Lower leg skin (tissue), 4 donors: ENCODE data around the gene MIS18A. TPM values are rescaled to one million over a fixed set of nuclear protein-coding genes. Genes with fewer than 3 reads are reported as not detected.

Experiments used
- DNase-seq, 2 donors: peaks; one replicate each; pipeline ENCODE4 v3.0.0-alpha.2; 2019; ENCODE audit warnings: low spot score in 2 of 2
- H3K4me3 ChIP-seq: fragments of 200-600 bp; sonication (generic); 2 replicates; pipeline ENCODE4 v1.5.1; 2017; ENCODE audit warnings: mild to moderate bottlenecking, low read depth; ENCODE audit not compliant: poor library complexity, severe bottlenecking
- CTCF ChIP-seq, 3 donors: fragments of 450-650 bp; IDR thresholded peaks; one replicate each; pipeline ENCODE4 v1.5.1; 2016; ENCODE audit warnings: antibody characterized with exemption in 3 of 3, mild to moderate bottlenecking in 3 of 3, moderate library complexity in 2 of 3
- POLR2A ChIP-seq, 2 donors: fragments of 450-650 bp; IDR thresholded peaks; one replicate each; pipeline ENCODE4 v1.6.1; 2016 to 2017; ENCODE audit warnings: antibody characterized with exemption in 2 of 2, mild to moderate bottlenecking in 1 of 2, moderate library complexity in 1 of 2
- WGBS, 2 donors: methylation state at CpG; one replicate each; pipeline ENCODE4 v1.1.5; 2018; 5-methylcytosine and 5-hydroxymethylcytosine counted together
- intact Hi-C: fragments of 100-400 bp; cut with DNase I; formaldehyde crosslinking; loops from one replicate; pipeline ENCODE4 v1.15.0; 2023; ENCODE audit warnings: low total_unique reads
- total RNA-seq, 4 donors: library from RNA; depleted of rRNA; stranded (reverse); fragments of >200 nt; gene quantifications; one replicate each; pipeline ENCODE4 v1.1.0, GENCODE V29; 2016

Gene MIS18A, protein sequence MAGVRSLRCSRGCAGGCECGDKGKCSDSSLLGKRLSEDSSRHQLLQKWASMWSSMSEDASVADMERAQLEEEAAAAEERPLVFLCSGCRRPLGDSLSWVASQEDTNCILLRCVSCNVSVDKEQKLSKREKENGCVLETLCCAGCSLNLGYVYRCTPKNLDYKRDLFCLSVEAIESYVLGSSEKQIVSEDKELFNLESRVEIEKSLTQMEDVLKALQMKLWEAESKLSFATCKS
- 1 to 10 TPM; 2.2 to 7.7 (median 3.9) TPM for total RNA-seq

DNA sequence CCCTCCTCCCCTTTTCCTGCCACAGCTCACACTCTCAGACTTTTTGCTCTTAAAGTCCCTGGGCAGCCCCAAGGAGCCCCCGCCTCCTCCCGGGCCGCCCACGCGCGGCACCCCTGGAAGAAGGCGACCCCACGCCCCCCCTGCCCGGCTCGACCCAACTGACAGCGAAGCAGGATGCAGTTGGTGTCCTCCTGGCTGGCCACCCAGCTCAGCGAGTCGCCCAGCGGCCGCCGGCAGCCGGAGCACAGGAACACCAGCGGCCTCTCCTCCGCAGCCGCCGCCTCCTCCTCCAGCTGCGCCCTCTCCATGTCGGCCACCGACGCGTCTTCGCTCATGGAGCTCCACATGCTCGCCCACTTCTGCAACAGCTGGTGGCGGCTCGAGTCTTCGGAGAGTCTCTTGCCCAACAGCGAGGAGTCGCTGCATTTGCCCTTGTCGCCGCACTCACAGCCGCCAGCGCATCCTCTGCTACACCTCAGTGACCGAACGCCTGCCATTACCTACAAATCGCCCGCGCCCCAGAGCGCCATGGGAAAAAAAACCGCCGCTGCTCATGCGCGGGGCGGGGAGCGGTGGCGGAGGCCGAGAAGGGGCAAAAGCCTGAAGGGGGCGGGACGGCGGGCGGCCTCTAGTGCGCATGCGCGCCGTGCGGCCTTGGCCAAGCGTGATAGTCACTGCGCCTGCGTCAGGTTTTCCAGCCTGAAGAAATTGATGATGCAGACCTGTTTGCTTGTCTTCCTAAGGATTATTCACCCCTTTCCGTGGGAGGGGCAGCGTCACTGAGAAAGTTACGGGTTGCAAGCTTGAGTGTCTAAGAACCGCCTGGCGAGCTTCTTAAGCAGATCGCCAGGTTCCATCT, at the start of gene MIS18A:
Gene MIS18A (minus strand): TSS at position 532 of the 859 bp plus-strand sequence. CDS start 35 bp downstream, at position 497.
- 0 to 1% methylated on average over 64 to 69 of the region's 69 CpGs for WGBS, 2 donors
- peak; percentile 94 to 99 for DNase-seq
- no peak for TF ChIP-seq POLR2A (IDR thresholded peaks at IDR 0.05)
- no peak for TF ChIP-seq CTCF (IDR thresholded peaks at IDR 0.05)
- H3K4me3 ChIP-seq, result peak within 1 kb of the TSS; percentile 68
- intact Hi-C loops, result no loop called here

- WGBS, 2 donors, result 50 to 56% methylated on average over 3 of the region's 3 CpGs
- no peak for TF ChIP-seq POLR2A (IDR thresholded peaks at IDR 0.05)
- no peak for TF ChIP-seq CTCF (IDR thresholded peaks at IDR 0.05)
- intact Hi-C loops, result no loop called here
- no peak overlapping the region for H3K4me3 ChIP-seq
- no peak for DNase-seq
Measured at GRCh38 chr21:32328595-32328994, 49.7 kb upstream of the MIS18A start.

DNA sequence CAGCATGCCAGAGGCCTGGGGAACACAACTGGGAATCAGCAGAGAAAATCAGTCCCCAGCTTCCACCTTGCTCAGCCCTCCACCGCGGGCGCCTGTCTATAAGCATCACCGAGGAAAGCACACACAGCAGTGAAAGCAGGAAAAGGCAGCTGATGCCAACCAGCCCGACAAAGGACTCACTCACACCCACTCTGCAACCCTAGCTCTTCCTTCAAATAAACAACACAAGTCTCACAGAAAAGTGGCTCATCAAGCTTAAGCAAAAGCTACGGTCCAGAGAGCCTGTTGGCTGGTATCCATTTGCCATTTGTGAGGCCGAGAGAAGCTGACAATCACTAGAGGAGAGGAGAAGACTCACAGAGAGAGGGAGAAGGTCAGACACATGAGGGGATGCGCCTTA, 46.9 kb upstream of the MIS18A start:
- DNase-seq, result peak in 1 of 2 donors; percentile 46
- intact Hi-C loops, result no loop called here
- TF ChIP-seq POLR2A (IDR thresholded peaks at IDR 0.05) (no peak), CTCF (IDR thresholded peaks at IDR 0.05) (no peak)
- no peak overlapping the region for H3K4me3 ChIP-seq
- 92 to 94% methylated on average over 8 of the region's 8 CpGs for WGBS, 2 donors

GRCh38 chr21:32322676-32323075, 43.8 kb upstream of the MIS18A start:
- H3K4me3 ChIP-seq, result no peak overlapping the region
- peak in 1 of 2 donors; percentile 79 for DNase-seq
- 90 to 93% methylated on average over 10 of the region's 10 CpGs for WGBS, 2 donors
- no peak for TF ChIP-seq POLR2A (IDR thresholded peaks at IDR 0.05)
- no peak for TF ChIP-seq CTCF (IDR thresholded peaks at IDR 0.05)
- intact Hi-C loops, result no loop called here

- no peak overlapping the region for H3K4me3 ChIP-seq
- peak in 1 of 2 donors; percentile 39 for DNase-seq
- WGBS, 2 donors, result 92% methylated on average over 12 of the region's 12 CpGs
- intact Hi-C loops, result no loop called here
- TF ChIP-seq CTCF (IDR thresholded peaks at IDR 0.05), result no peak
- no peak for TF ChIP-seq POLR2A (IDR thresholded peaks at IDR 0.05)
Measured at GRCh38 chr21:32322103-32322502, 43.3 kb upstream of the MIS18A start.
